AG08396 (cell line): ENCODE results near the gene NDUFA13.

Experiments
- DNase-seq: peaks from one replicate; pipeline ENCODE4 v3.0.0; 2012; ENCODE audit warnings: low spot score, mixed read lengths

Gene NDUFA13

GRCh38 chr19:19548915-19549759 lies 33.1 kb downstream of the NDUFA13 start:
- no peak for DNase-seq

- no peak for DNase-seq
Measured at GRCh38 chr19:19549804-19550464, 33.9 kb downstream of the NDUFA13 start.

- no peak for DNase-seq
Measured at GRCh38 chr19:19550485-19550929, 34.5 kb downstream of the NDUFA13 start.

GRCh38 chr19:19550972-19551852 lies 35.2 kb downstream of the NDUFA13 start:
- no peak for DNase-seq

GRCh38 chr19:19551853-19552192 lies 35.8 kb downstream of the NDUFA13 start:
- peak; percentile 78 for DNase-seq

GRCh38 chr19:19552798-19553197 lies 36.8 kb downstream of the NDUFA13 start:
- DNase-seq = peak; percentile 82

GRCh38 chr19:19553670-19554069 lies 37.6 kb downstream of the NDUFA13 start:
- DNase-seq = no peak

- DNase-seq = peak; percentile 79
Measured at GRCh38 chr19:19554074-19555023, 38.3 kb downstream of the NDUFA13 start.

GRCh38 chr19:19558055-19558454 lies 42.0 kb downstream of the NDUFA13 start:
- DNase-seq = no peak

- no peak for DNase-seq
Measured at GRCh38 chr19:19558636-19559035, 42.6 kb downstream of the NDUFA13 start.

- DNase-seq = no peak
Measured at GRCh38 chr19:19559931-19560330, 43.9 kb downstream of the NDUFA13 start.

GRCh38 chr19:19561946-19562664 lies 46.1 kb downstream of the NDUFA13 start:
- no peak for DNase-seq

- no peak for DNase-seq
Measured at GRCh38 chr19:19562665-19563347, 46.8 kb downstream of the NDUFA13 start.

- no peak for DNase-seq
Measured at GRCh38 chr19:19563348-19563848, 47.4 kb downstream of the NDUFA13 start.

GRCh38 chr19:19566306-19566705 lies 50.3 kb downstream of the NDUFA13 start:
- DNase-seq = no peak

GRCh38 chr19:19567391-19567790 lies 51.4 kb downstream of the NDUFA13 start:
- no peak for DNase-seq

GRCh38 chr19:19568802-19569756 lies 53.1 kb downstream of the NDUFA13 start:
- DNase-seq = no peak

GRCh38 chr19:19570571-19570970 lies 54.5 kb downstream of the NDUFA13 start:
- no peak for DNase-seq
